AG20443 (cell line): ENCODE measurements around the gene SNX5.

Experiments used
- DNase-seq: peaks from one replicate; pipeline ENCODE4 v3.0.0; 2012; ENCODE audit warnings: low spot score, mixed read lengths

Gene SNX5

GRCh38 chr20:17940224-17940971 lies 28.2 kb downstream of the SNX5 start:
- DNase-seq = no peak

DNA sequence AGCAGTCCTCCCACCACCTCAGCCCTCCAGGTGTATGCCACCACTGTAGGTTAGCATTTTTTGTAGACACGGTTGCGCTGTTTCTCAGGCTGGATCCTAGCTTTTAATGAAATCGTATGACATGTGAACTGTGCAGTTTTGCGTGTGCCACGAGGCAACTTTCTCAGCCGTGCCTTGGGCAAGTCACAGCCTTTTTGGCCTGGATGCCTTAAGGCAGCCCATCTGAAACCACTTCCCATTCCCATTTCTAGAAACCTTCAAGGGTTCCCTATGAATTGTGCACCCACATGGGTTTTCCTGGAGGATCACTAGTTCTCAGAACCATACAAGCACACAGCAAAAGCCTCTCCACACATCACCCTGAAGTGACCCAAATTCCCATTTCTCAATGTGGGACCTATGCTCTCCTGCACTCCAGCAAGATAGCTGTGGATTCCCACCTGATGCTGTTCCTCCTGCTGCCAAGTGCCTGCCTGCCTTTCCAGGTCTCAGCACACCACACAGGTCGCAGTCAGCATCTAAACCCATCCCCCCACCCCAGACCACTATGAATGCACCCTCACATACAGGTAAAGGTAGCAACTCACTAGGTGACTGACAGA lies 28.9 kb downstream of the SNX5 start:
- no peak for DNase-seq

GRCh38 chr20:17938871-17939619 lies 29.5 kb downstream of the SNX5 start:
- DNase-seq = peak; percentile 87

DNA sequence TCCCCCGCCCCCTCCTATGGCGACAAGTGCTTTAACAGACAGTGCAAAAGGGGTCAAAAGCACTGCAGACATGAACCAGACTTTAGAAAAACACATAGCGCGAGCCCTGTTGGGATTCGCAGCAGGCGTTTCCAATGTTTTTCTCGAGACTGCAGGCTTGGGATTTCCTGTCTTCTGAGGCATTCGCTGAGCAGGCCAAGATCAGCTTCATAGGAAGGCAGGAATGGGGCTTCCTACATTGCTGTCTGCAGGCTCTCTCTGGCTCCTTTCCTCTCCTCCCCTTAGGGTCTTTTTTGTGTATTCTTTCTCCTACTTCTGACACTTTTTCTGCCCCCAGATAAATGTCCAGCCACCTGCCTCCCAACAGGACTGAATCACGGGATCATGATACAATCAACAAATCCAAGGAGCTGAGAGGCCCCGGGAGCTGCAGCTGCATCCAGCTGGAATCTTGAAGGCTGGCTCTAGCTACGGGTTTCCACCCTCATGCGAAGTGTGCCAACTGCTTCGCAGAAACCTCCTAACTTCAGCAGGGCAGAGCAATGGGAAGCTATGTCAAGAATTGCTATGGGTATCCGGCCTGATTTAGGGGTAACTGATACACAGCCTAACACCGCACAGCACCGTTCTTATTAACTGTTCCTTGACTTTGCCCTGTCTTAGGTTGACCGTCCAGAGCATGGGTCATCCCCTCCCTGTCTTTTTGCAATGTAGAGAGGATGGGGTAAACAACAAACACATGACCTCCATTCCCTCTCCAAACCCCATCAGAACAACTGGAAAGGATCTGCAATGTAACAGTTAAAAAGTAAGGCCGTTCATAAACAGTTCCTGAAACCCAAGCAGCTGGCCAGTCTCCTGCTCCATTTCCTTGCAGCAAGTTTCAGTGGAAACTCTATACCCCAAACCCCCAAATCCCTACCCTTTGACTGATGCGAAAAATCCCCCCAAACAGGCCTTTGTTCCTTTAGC lies 31.5 kb downstream of the SNX5 start:
- DNase-seq = peak; percentile 83

DNA sequence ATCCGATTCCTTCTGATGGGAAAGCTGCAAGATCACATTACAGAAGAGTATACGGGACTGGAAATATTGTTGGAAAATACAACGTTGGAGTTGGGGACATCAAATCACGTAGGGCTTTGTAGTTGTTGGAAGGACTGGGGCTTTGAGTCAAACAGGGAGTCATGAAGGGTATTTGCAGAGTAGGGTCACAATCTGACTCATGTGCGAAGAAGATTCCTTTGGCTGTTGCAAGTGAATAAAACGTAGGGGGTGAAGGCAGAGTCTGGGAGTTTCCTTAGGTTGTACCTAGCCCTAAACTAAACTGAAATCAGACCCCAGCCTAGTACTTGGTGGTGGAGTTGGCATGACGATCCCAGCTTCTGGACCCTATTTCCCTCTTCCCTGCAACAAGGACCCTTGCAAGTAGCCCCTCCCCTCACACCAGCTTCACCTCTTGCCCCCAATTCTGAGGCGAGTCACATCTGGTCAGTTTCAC lies 32.3 kb downstream of the SNX5 start:
- peak; percentile 46 for DNase-seq

DNA sequence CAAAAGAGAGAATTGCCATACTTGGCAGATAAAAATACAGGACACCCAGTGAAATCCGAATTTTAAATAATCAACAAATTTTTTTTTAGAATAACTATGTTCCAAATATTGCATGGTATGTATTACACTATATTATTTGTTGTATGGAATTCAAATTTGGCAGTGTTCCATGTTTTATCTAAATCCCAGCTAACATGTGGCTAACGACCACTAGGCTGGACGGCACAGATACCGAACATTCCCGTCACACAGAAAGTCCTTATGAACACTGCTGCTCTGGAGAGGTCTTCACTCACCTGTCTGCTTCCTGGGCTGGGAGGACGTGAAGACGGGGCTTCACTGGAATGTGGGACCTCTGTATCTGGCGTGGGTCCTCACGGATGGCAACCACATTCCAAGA lies 32.8 kb downstream of the SNX5 start:
- no peak for DNase-seq

DNA sequence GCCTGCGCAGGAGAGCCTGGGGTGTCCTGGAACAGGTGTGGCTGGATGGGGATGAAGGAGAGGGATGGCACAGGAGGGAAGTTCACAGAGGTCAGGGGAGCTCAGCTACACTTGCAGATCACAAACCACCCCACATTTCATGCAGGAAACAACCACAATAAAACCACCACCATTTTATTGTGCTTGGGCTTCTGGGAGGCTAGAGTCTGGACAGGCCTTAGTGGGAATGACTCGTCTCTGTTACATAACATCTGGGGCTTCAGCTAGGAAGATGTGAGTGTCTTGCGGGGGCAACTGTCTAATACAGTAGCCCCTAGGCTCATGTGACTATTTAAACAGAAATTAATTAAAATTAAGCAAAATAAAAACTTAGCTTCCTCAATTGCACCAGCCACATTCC lies 33.4 kb downstream of the SNX5 start:
- peak; percentile 37 for DNase-seq

- no peak for DNase-seq
Measured at GRCh38 chr20:17934141-17934862, 34.3 kb downstream of the SNX5 start.

- no peak for DNase-seq
Measured at GRCh38 chr20:17933711-17934110, 34.9 kb downstream of the SNX5 start.

DNA sequence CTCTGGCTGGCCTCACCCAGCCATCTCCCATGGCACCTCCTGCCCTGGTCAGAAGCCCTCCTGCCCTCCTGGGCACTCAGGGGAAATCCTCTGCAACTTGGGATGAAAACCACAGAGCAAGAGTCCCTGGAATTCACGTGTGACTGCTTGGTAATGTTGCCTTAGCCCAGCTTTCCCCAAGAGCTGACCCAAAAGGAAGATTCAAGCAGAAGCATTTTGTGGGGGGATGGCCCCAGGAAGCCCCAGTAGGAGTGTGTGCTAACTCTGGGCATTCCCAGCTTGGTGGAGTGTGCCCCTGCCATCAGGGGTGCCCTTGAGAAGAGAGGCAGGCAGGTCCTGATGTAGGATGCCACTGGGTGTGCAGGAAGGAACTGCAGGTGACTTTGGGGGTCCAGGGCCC lies 35.5 kb downstream of the SNX5 start:
- no peak for DNase-seq

GRCh38 chr20:17932396-17932795 lies 36.2 kb downstream of the SNX5 start:
- DNase-seq = no peak

GRCh38 chr20:17931513-17931912 lies 37.1 kb downstream of the SNX5 start:
- no peak for DNase-seq

GRCh38 chr20:17928633-17929311 lies 39.8 kb downstream of the SNX5 start:
- no peak for DNase-seq

- no peak for DNase-seq
Measured at GRCh38 chr20:17928211-17928611, 40.4 kb downstream of the SNX5 start.

- no peak for DNase-seq
Measured at GRCh38 chr20:17925940-17926300, 42.7 kb downstream of the SNX5 start.

- no peak for DNase-seq
Measured at GRCh38 chr20:17925141-17925939, 43.3 kb downstream of the SNX5 start.

DNA sequence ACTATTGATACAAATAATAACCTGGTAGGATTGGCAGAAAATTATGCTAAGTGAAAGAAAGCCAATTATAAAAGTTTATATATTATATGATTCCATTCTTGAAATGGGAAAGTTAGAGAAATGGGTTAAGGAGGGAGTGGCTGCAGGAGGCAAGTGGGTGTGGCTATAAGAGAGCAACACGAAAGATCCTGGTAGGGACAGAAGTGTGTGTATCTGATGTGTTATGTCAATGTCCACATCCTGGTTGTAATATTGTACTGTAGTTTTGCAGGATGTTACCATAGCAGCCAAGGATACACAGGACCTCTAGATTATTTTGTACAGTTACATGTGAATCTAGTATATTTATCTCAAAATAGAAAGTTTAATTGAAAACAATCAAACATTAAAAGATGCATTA lies 46.8 kb downstream of the SNX5 start:
- no peak for DNase-seq

DNA sequence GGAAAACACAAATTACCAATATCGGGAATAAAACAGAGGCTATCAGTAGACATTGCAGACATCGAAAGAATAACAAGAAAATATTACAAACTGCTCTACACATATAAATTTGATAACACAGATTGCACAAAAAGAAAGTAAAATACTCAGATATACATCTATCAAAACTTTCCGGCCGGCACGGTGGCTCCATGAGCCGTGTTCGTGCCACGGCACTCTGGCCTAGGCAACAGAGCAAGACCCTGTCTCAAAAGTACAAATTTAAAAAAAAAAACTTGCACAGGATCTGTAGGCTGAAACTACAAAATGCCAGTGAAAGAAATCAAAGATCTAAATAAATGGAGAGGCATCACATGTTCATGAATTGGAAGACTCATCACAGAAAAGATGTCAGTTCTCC lies 49.4 kb downstream of the SNX5 start:
- DNase-seq = no peak

GRCh38 chr20:17917832-17918618 lies 50.6 kb downstream of the SNX5 start:
- DNase-seq = no peak
